Stimulated activated CD4-positive, alpha-beta T cell treated with anti-CD3 and anti-CD28 coated beads, Interleukin-15, amount 100 ng/mL, for 1 hour (primary cell): ENCODE measurements around the gene VSIG10.
"Not testable (repeated sequence)": the region's sequence is repeated elsewhere in the genome, so short reads cannot be mapped to it uniquely, and the experiment has no call there.

Experiments used
- DNase-seq, 2 donors: peaks; one replicate each; pipeline ENCODE4 v3.0.0-alpha.2; 2020; ENCODE audit warnings: low read depth in 1 of 2, low spot score in 1 of 2

Gene VSIG10

GRCh38 chr12:118034429-118035189 lies 69.2 kb downstream of the VSIG10 start:
- no peak for DNase-seq

GRCh38 chr12:118033902-118034301 lies 69.9 kb downstream of the VSIG10 start:
- no peak for DNase-seq

GRCh38 chr12:118033323-118033722 lies 70.5 kb downstream of the VSIG10 start:
- no peak for DNase-seq

GRCh38 chr12:118032188-118032587 lies 71.6 kb downstream of the VSIG10 start:
- DNase-seq = no peak

GRCh38 chr12:118029166-118029565 lies 74.6 kb downstream of the VSIG10 start:
- DNase-seq = no peak

GRCh38 chr12:118025168-118025567 lies 78.6 kb downstream of the VSIG10 start:
- no peak for DNase-seq

GRCh38 chr12:118023301-118023860 lies 80.4 kb downstream of the VSIG10 start:
- DNase-seq = no peak

GRCh38 chr12:118022728-118023109 lies 81.1 kb downstream of the VSIG10 start:
- DNase-seq = no peak

GRCh38 chr12:118022097-118022727 lies 81.6 kb downstream of the VSIG10 start:
- not testable (repeated sequence) for DNase-seq

GRCh38 chr12:118020036-118020435 lies 83.8 kb downstream of the VSIG10 start:
- no peak for DNase-seq

- DNase-seq = no peak
These were observed 85.9 kb downstream of the VSIG10 start for GRCh38 chr12:118017926-118018325.

GRCh38 chr12:118016424-118017264 lies 87.2 kb downstream of the VSIG10 start, which contains the start of gene RFC5:
TSS of gene RFC5 (plus strand) at chr12:118016703. CDS start at chr12:118016828, 125 bp downstream.
- peak; percentile 95 to 96 for DNase-seq

- no peak for DNase-seq
These were observed 87.9 kb downstream of the VSIG10 start for GRCh38 chr12:118015944-118016343.

- no peak for DNase-seq
These were observed 88.5 kb downstream of the VSIG10 start for GRCh38 chr12:118015306-118015705.
